SH-SY5Y (cell line): ENCODE data around the gene MS4A8.

Experiments used
- GATA2 ChIP-seq: IDR thresholded peaks from 2 replicates; pipeline ENCODE4 v1.6.1; 2011; ENCODE audit warnings: mild to moderate bottlenecking, low read depth, low read length
- GATA3 ChIP-seq: IDR thresholded peaks from 2 replicates; pipeline ENCODE4 v1.6.1; 2011; ENCODE audit warnings: low read depth, mild to moderate bottlenecking, low read length, moderate library complexity

- TF ChIP-seq GATA3 (no peak), GATA2 (no peak)
These were observed 21.0 kb downstream of the MS4A8 start for GRCh38 chr11:60720460-60720859.
